ENCODE measurements around the gene S1PR4.

DNA sequence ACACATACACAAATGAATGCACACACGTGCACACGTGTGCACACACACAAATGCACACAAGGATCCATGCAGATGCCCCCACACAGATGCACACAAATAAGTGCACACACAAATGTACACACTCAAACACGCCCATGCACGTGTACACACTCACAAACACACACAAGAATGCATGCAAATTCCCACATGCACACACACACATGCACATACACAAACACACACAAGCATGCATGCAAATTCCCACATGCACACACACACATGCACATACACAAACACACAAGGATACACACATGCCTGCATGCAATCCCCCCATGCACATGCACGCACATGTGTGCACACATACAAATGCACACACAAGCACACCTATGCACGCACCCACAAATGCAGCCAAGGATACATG is 29.5 kb upstream of the S1PR4 start:
- TF ChIP-seq, protein P1, sequence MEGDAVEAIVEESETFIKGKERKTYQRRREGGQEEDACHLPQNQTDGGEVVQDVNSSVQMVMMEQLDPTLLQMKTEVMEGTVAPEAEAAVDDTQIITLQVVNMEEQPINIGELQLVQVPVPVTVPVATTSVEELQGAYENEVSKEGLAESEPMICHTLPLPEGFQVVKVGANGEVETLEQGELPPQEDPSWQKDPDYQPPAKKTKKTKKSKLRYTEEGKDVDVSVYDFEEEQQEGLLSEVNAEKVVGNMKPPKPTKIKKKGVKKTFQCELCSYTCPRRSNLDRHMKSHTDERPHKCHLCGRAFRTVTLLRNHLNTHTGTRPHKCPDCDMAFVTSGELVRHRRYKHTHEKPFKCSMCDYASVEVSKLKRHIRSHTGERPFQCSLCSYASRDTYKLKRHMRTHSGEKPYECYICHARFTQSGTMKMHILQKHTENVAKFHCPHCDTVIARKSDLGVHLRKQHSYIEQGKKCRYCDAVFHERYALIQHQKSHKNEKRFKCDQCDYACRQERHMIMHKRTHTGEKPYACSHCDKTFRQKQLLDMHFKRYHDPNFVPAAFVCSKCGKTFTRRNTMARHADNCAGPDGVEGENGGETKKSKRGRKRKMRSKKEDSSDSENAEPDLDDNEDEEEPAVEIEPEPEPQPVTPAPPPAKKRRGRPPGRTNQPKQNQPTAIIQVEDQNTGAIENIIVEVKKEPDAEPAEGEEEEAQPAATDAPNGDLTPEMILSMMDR (conservative IDR thresholded peaks at IDR 0.05; ENCODE audit: low read depth in 2 of 2) = no peak
- no peak for TF ChIP-seq CREB1 (CRISPR knock-in tag; IDR thresholded peaks at IDR 0.05; ENCODE audit: low read depth)
- TF ChIP-seq EZH2 (IDR thresholded peaks at IDR 0.05; ENCODE audit: low read depth, unreplicated experiment) = no peak
- no peak for TF ChIP-seq EZH2phosphoT487 (IDR thresholded peaks at IDR 0.05; ENCODE audit: unreplicated experiment)
- TF ChIP-seq POLR2AphosphoS5 (IDR thresholded peaks at IDR 0.05; ENCODE audit: low read depth) = no peak
- TF ChIP-seq, protein P2, sequence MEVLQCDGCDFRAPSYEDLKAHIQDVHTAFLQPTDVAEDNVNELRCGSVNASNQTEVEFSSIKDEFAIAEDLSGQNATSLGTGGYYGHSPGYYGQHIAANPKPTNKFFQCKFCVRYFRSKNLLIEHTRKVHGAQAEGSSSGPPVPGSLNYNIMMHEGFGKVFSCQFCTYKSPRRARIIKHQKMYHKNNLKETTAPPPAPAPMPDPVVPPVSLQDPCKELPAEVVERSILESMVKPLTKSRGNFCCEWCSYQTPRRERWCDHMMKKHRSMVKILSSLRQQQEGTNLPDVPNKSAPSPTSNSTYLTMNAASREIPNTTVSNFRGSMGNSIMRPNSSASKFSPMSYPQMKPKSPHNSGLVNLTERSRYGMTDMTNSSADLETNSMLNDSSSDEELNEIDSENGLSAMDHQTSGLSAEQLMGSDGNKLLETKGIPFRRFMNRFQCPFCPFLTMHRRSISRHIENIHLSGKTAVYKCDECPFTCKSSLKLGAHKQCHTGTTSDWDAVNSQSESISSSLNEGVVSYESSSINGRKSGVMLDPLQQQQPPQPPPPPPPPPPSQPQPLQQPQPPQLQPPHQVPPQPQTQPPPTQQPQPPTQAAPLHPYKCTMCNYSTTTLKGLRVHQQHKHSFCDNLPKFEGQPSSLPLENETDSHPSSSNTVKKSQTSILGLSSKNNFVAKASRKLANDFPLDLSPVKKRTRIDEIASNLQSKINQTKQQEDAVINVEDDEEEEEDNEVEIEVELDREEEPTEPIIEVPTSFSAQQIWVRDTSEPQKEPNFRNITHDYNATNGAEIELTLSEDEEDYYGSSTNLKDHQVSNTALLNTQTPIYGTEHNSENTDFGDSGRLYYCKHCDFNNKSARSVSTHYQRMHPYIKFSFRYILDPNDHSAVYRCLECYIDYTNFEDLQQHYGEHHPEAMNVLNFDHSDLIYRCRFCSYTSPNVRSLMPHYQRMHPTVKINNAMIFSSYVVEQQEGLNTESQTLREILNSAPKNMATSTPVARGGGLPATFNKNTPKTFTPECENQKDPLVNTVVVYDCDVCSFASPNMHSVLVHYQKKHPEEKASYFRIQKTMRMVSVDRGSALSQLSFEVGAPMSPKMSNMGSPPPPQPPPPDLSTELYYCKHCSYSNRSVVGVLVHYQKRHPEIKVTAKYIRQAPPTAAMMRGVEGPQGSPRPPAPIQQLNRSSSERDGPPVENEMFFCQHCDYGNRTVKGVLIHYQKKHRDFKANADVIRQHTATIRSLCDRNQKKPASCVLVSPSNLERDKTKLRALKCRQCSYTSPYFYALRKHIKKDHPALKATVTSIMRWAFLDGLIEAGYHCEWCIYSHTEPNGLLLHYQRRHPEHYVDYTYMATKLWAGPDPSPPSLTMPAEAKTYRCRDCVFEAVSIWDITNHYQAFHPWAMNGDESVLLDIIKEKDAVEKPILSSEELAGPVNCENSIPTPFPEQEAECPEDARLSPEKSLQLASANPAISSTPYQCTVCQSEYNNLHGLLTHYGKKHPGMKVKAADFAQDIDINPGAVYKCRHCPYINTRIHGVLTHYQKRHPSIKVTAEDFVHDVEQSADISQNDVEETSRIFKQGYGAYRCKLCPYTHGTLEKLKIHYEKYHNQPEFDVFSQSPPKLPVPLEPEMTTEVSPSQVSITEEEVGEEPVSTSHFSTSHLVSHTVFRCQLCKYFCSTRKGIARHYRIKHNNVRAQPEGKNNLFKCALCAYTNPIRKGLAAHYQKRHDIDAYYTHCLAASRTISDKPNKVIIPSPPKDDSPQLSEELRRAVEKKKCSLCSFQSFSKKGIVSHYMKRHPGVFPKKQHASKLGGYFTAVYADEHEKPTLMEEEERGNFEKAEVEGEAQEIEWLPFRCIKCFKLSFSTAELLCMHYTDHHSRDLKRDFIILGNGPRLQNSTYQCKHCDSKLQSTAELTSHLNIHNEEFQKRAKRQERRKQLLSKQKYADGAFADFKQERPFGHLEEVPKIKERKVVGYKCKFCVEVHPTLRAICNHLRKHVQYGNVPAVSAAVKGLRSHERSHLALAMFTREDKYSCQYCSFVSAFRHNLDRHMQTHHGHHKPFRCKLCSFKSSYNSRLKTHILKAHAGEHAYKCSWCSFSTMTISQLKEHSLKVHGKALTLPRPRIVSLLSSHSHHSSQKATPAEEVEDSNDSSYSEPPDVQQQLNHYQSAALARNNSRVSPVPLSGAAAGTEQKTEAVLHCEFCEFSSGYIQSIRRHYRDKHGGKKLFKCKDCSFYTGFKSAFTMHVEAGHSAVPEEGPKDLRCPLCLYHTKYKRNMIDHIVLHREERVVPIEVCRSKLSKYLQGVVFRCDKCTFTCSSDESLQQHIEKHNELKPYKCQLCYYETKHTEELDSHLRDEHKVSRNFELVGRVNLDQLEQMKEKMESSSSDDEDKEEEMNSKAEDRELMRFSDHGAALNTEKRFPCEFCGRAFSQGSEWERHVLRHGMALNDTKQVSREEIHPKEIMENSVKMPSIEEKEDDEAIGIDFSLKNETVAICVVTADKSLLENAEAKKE (CRISPR knock-in tag; IDR thresholded peaks at IDR 0.05) = no peak

Data from GM23338 (cell line).